Panc1 (cell line): Measurements from ENCODE around the gene SGIP1. TPM values are rescaled to one million over a fixed set of nuclear protein-coding genes. Genes with fewer than 3 reads are reported as not detected.

Experiments used
- ATAC-seq: fragments of 200-7000 bp; cut with Tn5 transposase; 2 replicates; pipeline ENCODE4 v1.9.1; 2020; ENCODE audit warnings: mild to moderate bottlenecking, moderate library complexity
- BruUV-seq: library from RNA; stranded (reverse); fragments of 400-500 nt; replicated peaks from 2 replicates; lab custom pipeline; 2021; lab: Mats Ljungman, UMichigan
- CTCF ChIA-PET: fragments of 300-600 bp; sonication (Branson Sonifier 250); formaldehyde crosslinking; loops from one replicate; lab custom pipeline; 2022; ENCODE audit warnings: antibody characterized with exemption; lab: Charles Lee
- POLR2A ChIA-PET: fragments of 300-600 bp; sonication (Branson Sonifier 250); formaldehyde crosslinking; loops from one replicate; lab custom pipeline; 2022; ENCODE audit warnings: antibody characterized with exemption; lab: Charles Lee
- DNase-seq: peaks from one replicate; pipeline ENCODE4 v3.0.0-alpha.2; 2010; ENCODE audit warnings: low read depth, low spot score
- H3K27ac ChIP-seq: 2 replicates; pipeline ENCODE4 v1.5.1; 2011; ENCODE audit warnings: mild to moderate bottlenecking, low read length, inconsistent platforms
- H3K27me3 ChIP-seq: fragments of 200-500 bp; sonication (Bioruptor generic); 2 replicates; pipeline ENCODE4 v1.6.0; 2014; ENCODE audit warnings: low read length, inconsistent platforms; ENCODE audit not compliant: control insufficient read depth, insufficient read depth
- H3K36me3 ChIP-seq: fragments of 200-500 bp; sonication (Bioruptor generic); 2 replicates; pipeline ENCODE4 v1.5.1; 2014; ENCODE audit warnings: inconsistent platforms, mild to moderate bottlenecking, low read length, moderate library complexity; ENCODE audit not compliant: control insufficient read depth, insufficient read depth
- H3K4me1 ChIP-seq: 2 replicates; pipeline ENCODE4 v1.5.1; 2011; ENCODE audit warnings: inconsistent platforms, mild to moderate bottlenecking, low read length, moderate library complexity; ENCODE audit not compliant: control insufficient read depth, insufficient read depth
- H3K4me3 ChIP-seq, 2 experiments: 2 replicates each; pipeline ENCODE4 v1.5.1; 2011 to 2012; ENCODE audit warnings: low read depth in 2 of 2, low read length in 2 of 2, mild to moderate bottlenecking in 2 of 2, inconsistent platforms in 1 of 2, moderate library complexity in 1 of 2
- H3K9me3 ChIP-seq: fragments of 200-500 bp; sonication (Bioruptor generic); 2 replicates; pipeline ENCODE4 v1.5.1; 2014; ENCODE audit warnings: low read depth, mild to moderate bottlenecking, inconsistent platforms, low read length, moderate library complexity; ENCODE audit not compliant: control insufficient read depth, insufficient read depth
- CTCF ChIP-seq: fragments of 450-650 bp; IDR thresholded peaks from 2 replicates; pipeline ENCODE4 v1.5.1; 2017; ENCODE audit warnings: mild to moderate bottlenecking
- POLR2AphosphoS5 ChIP-seq: IDR thresholded peaks from 2 replicates; pipeline ENCODE4 v1.6.1; 2012; ENCODE audit warnings: mild to moderate bottlenecking, low read depth, low read length, moderate library complexity
- REST ChIP-seq, 2 experiments: IDR thresholded peaks; 2 replicates each; pipeline ENCODE4 v1.6.1; 2011 to 2012; ENCODE audit warnings: low read depth in 2 of 2, control low read depth in 1 of 2, low read length in 1 of 2, mild to moderate bottlenecking in 1 of 2, moderate library complexity in 1 of 2; ENCODE audit not compliant: insufficient read depth in 1 of 2
- SIN3A ChIP-seq: IDR thresholded peaks from 2 replicates; pipeline ENCODE4 v1.6.1; 2012; ENCODE audit warnings: low read depth, mild to moderate bottlenecking, low read length, moderate library complexity, borderline replicate concordance; ENCODE audit not compliant: insufficient read depth
- TCF7L2 ChIP-seq: IDR thresholded peaks from 2 replicates; pipeline ENCODE4 v1.6.1; 2011; ENCODE audit warnings: mild to moderate bottlenecking, low read depth, low read length, inconsistent platforms
- in situ Hi-C: cut with HindIII; loops from 2 replicates; pipeline ENCODE4 v1.10.0; 2016; ENCODE audit warnings: low sequenced_read_pairs, low pct_unique_long_range_greater_than_20kb
- intact Hi-C: fragments of 100-400 bp; cut with micrococcal nuclease; formaldehyde crosslinking; loops from one replicate; pipeline ENCODE4 v1.10.0; 2022; ENCODE audit not compliant: unreplicated experiment
- total RNA-seq: library from RNA; stranded (reverse); gene quantifications from one replicate; pipeline ENCODE4 v1.2.1, GENCODE V29; 2021; ENCODE audit not compliant: unreplicated experiment

SGIP1 gene
- total RNA-seq, 1 experiment from 2014 or later: 1.6 TPM

GRCh38 chr1:66553846-66554245 lies 19.9 kb downstream of the SGIP1 start:
- no peak for ATAC-seq
- Histone ChIP-seq H3K27ac (no peak overlapping the region), H3K4me1 (no peaks in the 10 kb centered on the region), H3K4me3 (no peak overlapping the region), H3K27me3 (no peaks in the 10 kb centered on the region), H3K9me3 (no peaks in the 10 kb centered on the region), H3K36me3 (no peaks in the 10 kb centered on the region)
- DNase-seq: no peak
- BruUV-seq: no TSS peak
- TF ChIP-seq SIN3A: no peak
- no peak for TF ChIP-seq TCF7L2
- no peak for TF ChIP-seq CTCF
- TF ChIP-seq REST (IDR thresholded peaks at IDR 0.05; ENCODE audit: insufficient read depth in 1 of 2, low read depth in 2 of 2, low read length in 1 of 2): no peak
- TF ChIP-seq POLR2AphosphoS5: no peak
- ChIA-PET POLR2A (no interaction called here), CTCF (interaction anchor here (0.6 kb wide), 1 partner anchor 394 kb away, joined by 3 read pairs; no protein-coding TSS in a partner anchor)
- in situ Hi-C loops (no loop called here), intact Hi-C loops (no loop called here)

- H3K36me3 ChIP-seq: no peaks in the 10 kb centered on the region
- H3K27ac ChIP-seq: no peak overlapping the region
- in situ Hi-C loops: no loop called here
- no TSS peak for BruUV-seq
- ATAC-seq: no peak
- no peak overlapping the region for H3K4me3 ChIP-seq
- ChIA-PET CTCF (no interaction called here), POLR2A (interaction anchor here (0.5 kb wide), 1 partner anchor 374 kb away, joined by 3 read pairs; no protein-coding TSS in a partner anchor)
- no peaks in the 10 kb centered on the region for H3K4me1 ChIP-seq
- no peak for DNase-seq
- intact Hi-C loops: no loop called here
- TF ChIP-seq SIN3A (no peak), TCF7L2 (no peak), POLR2AphosphoS5 (no peak), REST (IDR thresholded peaks at IDR 0.05; ENCODE audit: insufficient read depth in 1 of 2, low read depth in 2 of 2, low read length in 1 of 2) (no peak), CTCF (no peak)
- no peaks in the 10 kb centered on the region for H3K27me3 ChIP-seq
- no peaks in the 10 kb centered on the region for H3K9me3 ChIP-seq
Measured at GRCh38 chr1:66556161-66556611, 22.2 kb downstream of the SGIP1 start.
